ENCODE data around the gene SLC25A21. TPM values are rescaled to one million over a fixed set of nuclear protein-coding genes. Genes with fewer than 3 reads are reported as not detected.
A peak's percentile ranks its signal among the peaks of the same experiment; 100 is the strongest.

Gene SLC25A21
- total RNA-seq, 1 donor from 2014 or later: 2.3 TPM

DNA sequence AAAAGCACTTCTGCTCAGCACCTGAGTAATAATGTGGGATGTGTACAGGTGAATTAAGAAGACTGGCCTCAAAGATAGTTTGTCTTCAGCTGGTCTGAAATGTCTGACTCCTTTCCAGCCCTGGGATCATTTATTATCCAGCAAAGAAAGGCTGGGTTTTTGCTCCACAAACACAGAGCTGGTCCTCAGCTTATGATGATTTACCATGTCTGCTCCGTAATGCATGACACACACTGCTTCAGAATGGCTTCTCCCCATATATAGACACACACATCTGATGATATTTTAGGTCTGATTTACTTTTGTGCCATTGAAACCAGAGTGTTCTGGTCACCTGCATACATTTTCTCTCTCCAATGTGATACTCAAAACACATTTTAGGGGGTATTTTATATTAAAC, 225.0 kb downstream of the SLC25A21 start:
- DNase-seq (ENCODE audit: low spot score in 2 of 2, unreplicated experiment in 2 of 2): no peak
- Mint-ChIP-seq H3K4me1 (no peaks in the 10 kb centered on the region), H3K27me3 (ENCODE audit: low read depth) (peaks cover 51% of the 10 kb centered on the region), H3K4me3 (no peak overlapping the region), H3K27ac (no peak overlapping the region), H3K9me3 (no peaks in the 10 kb centered on the region), H3K36me3 (no peaks in the 10 kb centered on the region)
- TF ChIP-seq, protein P1, sequence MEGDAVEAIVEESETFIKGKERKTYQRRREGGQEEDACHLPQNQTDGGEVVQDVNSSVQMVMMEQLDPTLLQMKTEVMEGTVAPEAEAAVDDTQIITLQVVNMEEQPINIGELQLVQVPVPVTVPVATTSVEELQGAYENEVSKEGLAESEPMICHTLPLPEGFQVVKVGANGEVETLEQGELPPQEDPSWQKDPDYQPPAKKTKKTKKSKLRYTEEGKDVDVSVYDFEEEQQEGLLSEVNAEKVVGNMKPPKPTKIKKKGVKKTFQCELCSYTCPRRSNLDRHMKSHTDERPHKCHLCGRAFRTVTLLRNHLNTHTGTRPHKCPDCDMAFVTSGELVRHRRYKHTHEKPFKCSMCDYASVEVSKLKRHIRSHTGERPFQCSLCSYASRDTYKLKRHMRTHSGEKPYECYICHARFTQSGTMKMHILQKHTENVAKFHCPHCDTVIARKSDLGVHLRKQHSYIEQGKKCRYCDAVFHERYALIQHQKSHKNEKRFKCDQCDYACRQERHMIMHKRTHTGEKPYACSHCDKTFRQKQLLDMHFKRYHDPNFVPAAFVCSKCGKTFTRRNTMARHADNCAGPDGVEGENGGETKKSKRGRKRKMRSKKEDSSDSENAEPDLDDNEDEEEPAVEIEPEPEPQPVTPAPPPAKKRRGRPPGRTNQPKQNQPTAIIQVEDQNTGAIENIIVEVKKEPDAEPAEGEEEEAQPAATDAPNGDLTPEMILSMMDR (IDR thresholded peaks at IDR 0.05; ENCODE audit: unreplicated experiment): no peak

DNA sequence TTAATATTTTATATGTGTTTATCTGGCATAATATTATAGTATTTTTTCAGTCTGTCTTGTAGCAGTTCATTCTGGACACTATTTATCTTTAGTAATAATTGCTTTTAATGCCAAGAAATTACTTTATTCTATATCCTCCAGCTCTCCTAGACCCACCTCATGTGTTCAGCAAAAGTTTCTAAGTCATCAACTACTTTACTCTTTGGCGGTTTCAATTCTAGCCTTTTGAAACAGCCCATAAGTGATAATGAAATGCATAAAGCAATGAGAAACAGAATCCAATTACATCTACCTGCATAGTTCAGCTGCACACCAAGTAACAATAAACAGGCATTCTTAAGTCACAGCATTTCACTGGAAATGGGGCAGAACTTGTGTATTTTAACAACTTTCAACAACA, 225.5 kb downstream of the SLC25A21 start:
- no peaks in the 10 kb centered on the region for H3K9me3 Mint-ChIP-seq
- DNase-seq (ENCODE audit: low spot score in 2 of 2, unreplicated experiment in 2 of 2): no peak
- TF ChIP-seq, protein P1 (IDR thresholded peaks at IDR 0.05; ENCODE audit: unreplicated experiment): no peak
- H3K4me1 Mint-ChIP-seq: no peaks in the 10 kb centered on the region
- no peak overlapping the region for H3K4me3 Mint-ChIP-seq
- H3K36me3 Mint-ChIP-seq: no peaks in the 10 kb centered on the region
- peaks cover 55% of the 10 kb centered on the region for H3K27me3 Mint-ChIP-seq (ENCODE audit: low read depth)
- H3K27ac Mint-ChIP-seq: no peak overlapping the region

DNA sequence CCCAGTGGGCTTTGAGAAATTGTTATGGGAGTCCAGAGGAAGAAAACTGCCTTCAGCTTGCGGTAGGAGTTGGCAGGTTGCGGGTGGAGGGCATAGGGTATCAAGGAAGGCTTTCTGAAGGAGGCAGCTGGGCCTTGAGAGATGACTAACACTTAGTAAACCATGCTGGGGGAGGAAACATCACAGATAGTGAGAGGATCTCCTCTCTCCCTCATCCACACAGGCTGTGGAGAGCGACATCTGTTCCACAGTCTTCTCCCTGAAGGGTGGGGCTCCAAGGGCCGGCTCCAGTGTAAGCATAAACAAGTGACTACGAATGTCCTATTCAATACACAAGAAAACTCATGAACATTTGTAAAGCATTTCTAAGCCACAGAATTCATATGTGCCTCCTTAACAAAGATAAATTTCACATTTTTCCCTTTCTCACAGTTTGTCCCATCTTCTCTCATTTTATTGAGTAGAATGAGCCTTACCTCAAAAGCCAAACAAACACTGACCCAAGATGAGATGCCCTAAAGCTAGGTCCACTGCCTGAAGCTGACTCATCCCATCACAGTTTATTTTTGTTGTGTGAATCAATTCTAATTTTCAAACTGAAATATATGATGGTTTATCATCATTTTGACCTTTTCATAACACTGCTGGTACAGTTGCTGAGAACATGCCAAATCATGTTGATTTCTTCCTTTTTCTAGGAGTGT, 227.9 kb downstream of the SLC25A21 start:
- Mint-ChIP-seq H3K9me3 (no peaks in the 10 kb centered on the region), H3K27me3 (ENCODE audit: low read depth) (peaks cover 58% of the 10 kb centered on the region), H3K27ac (no peak overlapping the region), H3K4me3 (no peak overlapping the region), H3K4me1 (no peaks in the 10 kb centered on the region), H3K36me3 (no peaks in the 10 kb centered on the region)
- no peak for DNase-seq (ENCODE audit: low spot score in 2 of 2, unreplicated experiment in 2 of 2)
- TF ChIP-seq, protein P1 (IDR thresholded peaks at IDR 0.05; ENCODE audit: unreplicated experiment): no peak

DNA sequence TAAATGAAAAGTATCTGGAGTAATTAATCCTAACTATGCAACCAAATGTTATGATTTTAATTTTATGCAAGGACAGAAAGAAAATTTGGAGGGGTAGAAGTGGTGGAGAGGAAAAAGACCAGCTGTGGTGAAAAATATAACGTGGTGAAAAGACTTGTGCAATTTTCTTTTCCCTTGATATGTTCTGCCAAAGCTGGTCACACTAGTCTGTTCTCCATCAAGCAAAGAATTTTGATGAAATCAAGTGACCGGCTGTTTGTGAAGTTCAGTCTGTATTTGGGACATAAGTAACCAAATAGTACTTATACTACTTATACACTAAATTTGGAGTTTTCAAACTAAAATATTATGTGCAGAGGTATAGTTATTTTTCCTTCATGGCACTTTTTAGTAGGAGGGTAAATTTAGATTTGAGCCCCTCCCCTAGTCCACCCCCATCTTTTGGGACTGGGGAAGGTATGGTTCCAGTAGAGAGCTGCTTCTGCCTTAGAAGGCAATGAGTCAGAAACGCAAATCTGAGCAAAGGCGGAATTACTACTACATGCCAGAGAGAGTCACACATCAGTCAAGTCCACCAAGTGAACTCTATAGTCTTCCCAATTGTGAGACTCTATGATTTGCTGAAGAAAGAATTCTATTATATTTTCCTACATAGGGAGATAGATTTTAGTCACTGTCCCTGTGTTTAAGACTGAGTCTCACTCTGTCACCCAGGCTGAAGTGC, 229.7 kb downstream of the SLC25A21 start:
- Mint-ChIP-seq H3K36me3 (no peaks in the 10 kb centered on the region), H3K4me3 (no peak overlapping the region), H3K4me1 (no peaks in the 10 kb centered on the region), H3K27me3 (ENCODE audit: low read depth) (peaks cover 59% of the 10 kb centered on the region), H3K9me3 (no peaks in the 10 kb centered on the region), H3K27ac (no peak overlapping the region)
- TF ChIP-seq, protein P1 (IDR thresholded peaks at IDR 0.05; ENCODE audit: unreplicated experiment): peak; percentile 49
- no peak for DNase-seq (ENCODE audit: low spot score in 2 of 2, unreplicated experiment in 2 of 2)

DNA sequence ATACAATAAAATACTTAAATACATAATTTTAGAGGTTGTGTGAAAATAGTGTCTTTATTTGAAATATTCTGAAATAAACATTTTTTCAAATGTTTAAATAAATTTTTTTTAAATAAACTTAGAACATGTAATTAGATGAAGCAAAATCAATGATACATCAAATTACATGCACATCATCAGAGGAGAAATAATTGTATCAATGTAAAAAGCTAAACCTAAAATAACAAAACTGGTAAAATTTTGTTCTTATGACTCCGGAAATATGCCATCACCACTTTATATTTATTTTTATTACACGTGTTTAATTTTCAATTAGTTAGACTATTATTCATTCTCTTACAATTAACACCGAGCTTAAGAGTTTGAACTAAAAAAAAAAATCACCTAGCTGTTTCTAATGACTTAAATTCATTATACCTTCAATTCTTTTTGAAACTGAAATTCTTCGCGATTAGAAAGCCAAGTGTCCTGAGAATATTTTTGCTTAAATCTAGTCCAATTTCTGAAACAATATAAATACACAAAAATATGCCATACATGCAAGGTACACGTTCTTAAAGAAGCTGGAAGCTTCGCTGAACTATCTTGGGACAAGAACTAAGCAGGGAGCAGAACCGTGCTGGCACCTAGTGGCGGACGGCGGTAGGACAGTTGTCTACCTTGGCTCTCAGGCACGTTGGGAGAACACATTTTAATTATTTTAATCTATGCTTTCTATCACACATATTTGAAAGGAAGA, 230.5 kb downstream of the SLC25A21 start:
- no peaks in the 10 kb centered on the region for H3K36me3 Mint-ChIP-seq
- peak; percentile 48 to 85 for DNase-seq (ENCODE audit: low spot score in 2 of 2, unreplicated experiment in 2 of 2)
- H3K9me3 Mint-ChIP-seq: no peaks in the 10 kb centered on the region
- no peak overlapping the region for H3K4me3 Mint-ChIP-seq
- TF ChIP-seq, protein P1 (IDR thresholded peaks at IDR 0.05; ENCODE audit: unreplicated experiment): peak; percentile 96
- H3K4me1 Mint-ChIP-seq: no peaks in the 10 kb centered on the region
- peaks cover 57% of the 10 kb centered on the region for H3K27me3 Mint-ChIP-seq (ENCODE audit: low read depth)
- no peak overlapping the region for H3K27ac Mint-ChIP-seq
